ENCODE measurements around the gene ANO3.
"Not testable (repeated sequence)": the region's sequence is repeated elsewhere in the genome, so short reads cannot be mapped to it uniquely, and the experiment has no call there.

Gene ANO3

GRCh38 chr11:26331911-26332571 is at the start of gene ANO3:
ANO3 (plus strand) TSS chr11:26332130; CDS start chr11:26332276, 146 bp downstream.
- peak; percentile 76 for TF ChIP-seq CTCF (conservative IDR thresholded peaks at IDR 0.05; ENCODE audit: low read depth, low read length)
- peak within 1 kb of the TSS; percentile 40 for H3K4me3 ChIP-seq (ENCODE audit: low read length)
- DNase-seq (ENCODE audit: low read depth) = peak; percentile 79

GRCh38 chr11:26283852-26284408 is 48.0 kb upstream of the ANO3 start:
- DNase-seq (ENCODE audit: low read depth) = no peak
- no peak overlapping the region for H3K4me3 ChIP-seq (ENCODE audit: low read length)
- no peak for TF ChIP-seq CTCF (conservative IDR thresholded peaks at IDR 0.05; ENCODE audit: low read depth, low read length)

- no peak overlapping the region for H3K4me3 ChIP-seq (ENCODE audit: low read length)
- TF ChIP-seq CTCF (conservative IDR thresholded peaks at IDR 0.05; ENCODE audit: low read depth, low read length) = no peak
- no peak for DNase-seq (ENCODE audit: low read depth)
These were observed 46.3 kb upstream of the ANO3 start for GRCh38 chr11:26285608-26286007.

GRCh38 chr11:26286472-26287066 is 45.4 kb upstream of the ANO3 start:
- no peak for DNase-seq (ENCODE audit: low read depth)
- no peak overlapping the region for H3K4me3 ChIP-seq (ENCODE audit: low read length)
- TF ChIP-seq CTCF (conservative IDR thresholded peaks at IDR 0.05; ENCODE audit: low read depth, low read length) = peak; percentile 74

GRCh38 chr11:26287067-26287518 is 44.8 kb upstream of the ANO3 start:
- no peak for DNase-seq (ENCODE audit: low read depth)
- no peak overlapping the region for H3K4me3 ChIP-seq (ENCODE audit: low read length)
- TF ChIP-seq CTCF (conservative IDR thresholded peaks at IDR 0.05; ENCODE audit: low read depth, low read length) = no peak

- DNase-seq (ENCODE audit: low read depth) = peak; percentile 87
- no peak overlapping the region for H3K4me3 ChIP-seq (ENCODE audit: low read length)
- peak; percentile 72 for TF ChIP-seq CTCF (conservative IDR thresholded peaks at IDR 0.05; ENCODE audit: low read depth, low read length)
These were observed 34.5 kb upstream of the ANO3 start for GRCh38 chr11:26297189-26297975.

- H3K4me3 ChIP-seq (ENCODE audit: low read length); DNase-seq (ENCODE audit: low read depth): not testable (repeated sequence)
These were observed 15.6 kb upstream of the ANO3 start for GRCh38 chr11:26316372-26316771.

Data from retinal pigment epithelial cell (primary cell).